GM21423 (cell line): Measurements from ENCODE around the gene TMEM132D.
"Not testable (repeated sequence)": the region's sequence is repeated elsewhere in the genome, so short reads cannot be mapped to it uniquely, and the experiment has no call there.

Experiments
- ATAC-seq: cut with Tn5 transposase; IDR thresholded peaks from one replicate; pipeline ENCODE4 v1.9.1; 2021; ENCODE audit warnings: mild to moderate bottlenecking, moderate library complexity; ENCODE audit not compliant: unreplicated experiment

The TMEM132D gene

GRCh38 chr12:129201029-129201428 lies 702.8 kb downstream of the TMEM132D start:
- ATAC-seq, result no peak

- no peak for ATAC-seq
Observed at GRCh38 chr12:129200576-129200975, 703.2 kb downstream of the TMEM132D start.

- no peak for ATAC-seq
Observed at GRCh38 chr12:129196927-129197326, 706.9 kb downstream of the TMEM132D start.

- ATAC-seq, result no peak
Observed at GRCh38 chr12:129195081-129195480, 708.7 kb downstream of the TMEM132D start.

GRCh38 chr12:129193263-129193871 lies 710.5 kb downstream of the TMEM132D start:
- no peak for ATAC-seq

- no peak for ATAC-seq
Observed at GRCh38 chr12:129190827-129191226, 713.0 kb downstream of the TMEM132D start.

GRCh38 chr12:129189879-129190278 lies 713.9 kb downstream of the TMEM132D start:
- ATAC-seq, result not testable (repeated sequence)

- no peak for ATAC-seq
Observed at GRCh38 chr12:129186952-129187351, 716.9 kb downstream of the TMEM132D start.

GRCh38 chr12:129185855-129186254 lies 718.0 kb downstream of the TMEM132D start:
- ATAC-seq, result no peak

- ATAC-seq, result no peak
Observed at GRCh38 chr12:129184127-129184928, 719.5 kb downstream of the TMEM132D start.

GRCh38 chr12:129179941-129180553 lies 723.8 kb downstream of the TMEM132D start:
- no peak for ATAC-seq

- no peak for ATAC-seq
Observed at GRCh38 chr12:129169928-129170327, 733.9 kb downstream of the TMEM132D start.

- no peak for ATAC-seq
Observed at GRCh38 chr12:129163861-129164260, 740.0 kb downstream of the TMEM132D start.

GRCh38 chr12:129163461-129163860 lies 740.4 kb downstream of the TMEM132D start:
- no peak for ATAC-seq

GRCh38 chr12:129162805-129163204 lies 741.0 kb downstream of the TMEM132D start:
- ATAC-seq, result no peak

- no peak for ATAC-seq
Observed at GRCh38 chr12:129161511-129161910, 742.3 kb downstream of the TMEM132D start.

GRCh38 chr12:129160282-129160681 lies 743.5 kb downstream of the TMEM132D start:
- no peak for ATAC-seq

GRCh38 chr12:129152351-129153104 lies 751.3 kb downstream of the TMEM132D start:
- ATAC-seq, result no peak

GRCh38 chr12:129150721-129151120 lies 753.1 kb downstream of the TMEM132D start:
- ATAC-seq, result no peak

GRCh38 chr12:129145381-129145780 lies 758.4 kb downstream of the TMEM132D start:
- no peak for ATAC-seq

- no peak for ATAC-seq
Observed at GRCh38 chr12:129138776-129139175, 765.0 kb downstream of the TMEM132D start.
